Epithelial cell of proximal tubule (primary cell): Measurements from ENCODE around the gene MDM4. TPM values are rescaled to one million over a fixed set of nuclear protein-coding genes. Genes with fewer than 3 reads are reported as not detected.

Source experiments
- DNase-seq: peaks from one replicate; pipeline ENCODE4 v3.0.0-alpha.2; 2011; ENCODE audit warnings: low read depth
- H3K4me3 ChIP-seq: 2 replicates; pipeline ENCODE4 v1.5.1; 2011; ENCODE audit warnings: low read depth, mild to moderate bottlenecking, low read length
- CTCF ChIP-seq: conservative IDR thresholded peaks from 2 replicates; pipeline ENCODE4 v1.5.1; 2012; ENCODE audit warnings: low read depth, mild to moderate bottlenecking, low read length
- total RNA-seq: library from RNA; depleted of rRNA; stranded (reverse); fragments of >200 nt; gene quantifications from 2 replicates; pipeline ENCODE4 v1.2.3, GENCODE V29; 2015

MDM4 gene
- total RNA-seq, 1 donor from 2014 or later, result 11.2 TPM

GRCh38 chr1:204530932-204531331 lies 14.7 kb downstream of the MDM4 start:
- no peak for DNase-seq
- TF ChIP-seq CTCF, result no peak
- no peak overlapping the region for H3K4me3 ChIP-seq

- H3K4me3 ChIP-seq, result no peak overlapping the region
- TF ChIP-seq CTCF, result no peak
- no peak for DNase-seq
Measured at GRCh38 chr1:204532832-204533231, 16.6 kb downstream of the MDM4 start.

GRCh38 chr1:204541626-204542025 lies 25.4 kb downstream of the MDM4 start:
- no peak for DNase-seq
- no peak overlapping the region for H3K4me3 ChIP-seq
- no peak for TF ChIP-seq CTCF

GRCh38 chr1:204544321-204544720 lies 28.1 kb downstream of the MDM4 start:
- peak; percentile 29 for DNase-seq
- TF ChIP-seq CTCF, result no peak
- no peak overlapping the region for H3K4me3 ChIP-seq

- no peak for TF ChIP-seq CTCF
- H3K4me3 ChIP-seq, result no peak overlapping the region
- DNase-seq, result no peak
Measured at GRCh38 chr1:204545202-204545601, 29.0 kb downstream of the MDM4 start.

GRCh38 chr1:204545881-204546280 lies 29.7 kb downstream of the MDM4 start:
- TF ChIP-seq CTCF, result no peak
- no peak overlapping the region for H3K4me3 ChIP-seq
- no peak for DNase-seq

GRCh38 chr1:204548265-204548664 lies 32.1 kb downstream of the MDM4 start:
- no peak overlapping the region for H3K4me3 ChIP-seq
- TF ChIP-seq CTCF, result no peak
- DNase-seq, result no peak
